SK-N-MC (cell line): ENCODE measurements around the gene TECPR2.

Experiments used
- DNase-seq: peaks from one replicate; pipeline ENCODE4 v3.0.0-alpha.2; 2011; ENCODE audit warnings: low read depth, low spot score
- H3K27ac ChIP-seq: fragments of 200-600 bp; sonication (generic); 2 replicates; pipeline ENCODE4 v1.5.1; 2016; ENCODE audit warnings: mixed run types
- H3K36me3 ChIP-seq: fragments of 200-600 bp; sonication (generic); 2 replicates; pipeline ENCODE4 v1.6.1; 2017; ENCODE audit warnings: antibody characterized with exemption, low read length, mixed read lengths; ENCODE audit not compliant: insufficient read depth
- H3K4me3 ChIP-seq: fragments of 200-600 bp; sonication (generic); 2 replicates; pipeline ENCODE4 v1.5.1; 2016
- H3K9ac ChIP-seq: fragments of 200-600 bp; sonication (generic); 2 replicates; pipeline ENCODE4 v1.8.0; 2017; ENCODE audit warnings: mixed run types, mixed read lengths; ENCODE audit not compliant: insufficient read length
- H3K9me3 ChIP-seq: fragments of 200-600 bp; sonication (generic); 2 replicates; pipeline ENCODE4 v1.6.1; 2017; ENCODE audit warnings: low read depth, mild to moderate bottlenecking, antibody characterized with exemption, low read length, moderate library complexity, mixed read lengths
- EZH2 ChIP-seq: fragments of 200-600 bp; sonication (generic); IDR thresholded peaks from one replicate; pipeline ENCODE4 v1.6.1; 2017; ENCODE audit warnings: antibody characterized with exemption
- FOXP2 ChIP-seq: optimal IDR thresholded peaks from 2 replicates; pipeline ENCODE3; 2011; ENCODE audit warnings: mild to moderate bottlenecking, moderate library complexity; ENCODE audit not compliant: insufficient read depth; ENCODE audit errors: extremely low read length, control extremely low read depth
- POLR2AphosphoS5 ChIP-seq: IDR thresholded peaks from 2 replicates; pipeline ENCODE4 v1.6.1; 2012; ENCODE audit warnings: mild to moderate bottlenecking, low read depth, low read length, borderline replicate concordance

TECPR2 gene

GRCh38 chr14:102437997-102438915 is 75.5 kb downstream of the TECPR2 start:
- H3K36me3 ChIP-seq = no peaks in the 10 kb centered on the region; the same call in 1 of the 2 replicates
- H3K4me3 ChIP-seq = peak overlapping the region; percentile 68
- TF ChIP-seq FOXP2 (no peak), EZH2 (no peak), POLR2AphosphoS5 (peak; percentile 37; the same call in 1 of the 2 replicates)
- peak; percentile 32 for DNase-seq
- H3K9ac ChIP-seq = no peak overlapping the region
- no peaks in the 10 kb centered on the region for H3K9me3 ChIP-seq
- H3K27ac ChIP-seq = peak overlapping the region; percentile 29

- peaks cover 7% of the 10 kb centered on the region for H3K36me3 ChIP-seq
- TF ChIP-seq POLR2AphosphoS5 (no peak), EZH2 (no peak), FOXP2 (no peak)
- no peak overlapping the region for H3K4me3 ChIP-seq
- H3K9me3 ChIP-seq = no peaks in the 10 kb centered on the region
- peak overlapping the region; percentile 2 for H3K9ac ChIP-seq
- H3K27ac ChIP-seq = peak overlapping the region; percentile 27
- no peak for DNase-seq
Observed at GRCh38 chr14:102439556-102439955, 76.8 kb downstream of the TECPR2 start.

- no peaks in the 10 kb centered on the region for H3K9me3 ChIP-seq
Observed at GRCh38 chr14:102440392-102440791, 77.7 kb downstream of the TECPR2 start.

DNA sequence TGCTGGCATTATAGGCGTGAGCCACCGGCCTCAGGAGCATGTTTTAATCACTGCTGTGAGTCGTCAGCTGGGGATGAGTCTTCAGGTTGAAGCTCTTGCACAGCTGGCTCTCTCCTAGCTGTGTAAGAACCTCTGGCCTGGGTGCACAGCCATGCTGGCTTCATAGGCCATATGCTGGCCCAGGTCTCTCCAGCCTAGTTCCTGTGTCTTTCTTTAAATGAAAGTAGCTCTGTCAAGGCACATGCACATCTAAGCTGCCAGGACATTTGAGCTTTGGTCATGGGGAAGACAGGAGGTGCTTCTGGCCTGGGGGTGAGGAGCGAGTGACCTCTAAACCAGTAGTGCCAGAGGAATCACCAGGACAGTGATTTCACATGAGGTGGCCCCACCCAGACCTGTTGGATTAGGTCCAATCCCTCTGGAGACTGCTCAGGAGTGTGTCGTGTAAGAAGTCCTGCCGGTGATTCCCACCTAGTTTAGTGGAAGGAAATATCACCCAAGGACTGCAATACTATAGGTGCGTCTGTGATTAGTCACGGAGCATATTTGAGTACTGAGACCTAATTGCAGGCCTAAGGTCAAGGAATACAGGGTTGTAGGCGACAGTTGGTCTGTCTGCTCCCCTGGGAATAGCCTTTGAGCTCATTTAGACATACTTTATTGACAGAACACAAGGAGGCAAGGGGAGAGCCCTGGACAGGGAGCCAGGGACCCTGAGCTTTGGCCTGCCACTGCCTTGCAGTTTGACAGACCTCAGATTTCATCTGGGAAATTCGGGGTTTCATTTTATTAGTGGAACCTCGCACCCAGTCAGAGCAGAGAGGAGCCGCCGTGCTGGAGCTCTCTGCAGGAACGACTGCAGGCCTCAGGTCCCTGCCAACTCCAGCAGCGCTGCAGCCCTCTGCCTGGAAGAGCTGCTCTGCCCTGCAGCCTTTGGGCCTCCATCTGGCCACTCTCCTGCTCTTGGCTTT is 79.8 kb downstream of the TECPR2 start:
- TF ChIP-seq FOXP2 (no peak), EZH2 (no peak), POLR2AphosphoS5 (no peak)
- no peaks in the 10 kb centered on the region for H3K9me3 ChIP-seq
- no peak overlapping the region for H3K4me3 ChIP-seq
- DNase-seq = no peak
- H3K27ac ChIP-seq = no peak overlapping the region
- H3K9ac ChIP-seq = no peak overlapping the region
- H3K36me3 ChIP-seq = peaks cover 13% of the 10 kb centered on the region

More at GRCh38 chr14:102440392-102440791, 77.7 kb downstream of the TECPR2 start:
- peaks cover 7% of the 10 kb centered on the region for H3K36me3 ChIP-seq
- H3K9ac ChIP-seq = no peak overlapping the region
- TF ChIP-seq EZH2 = no peak
- no peak for TF ChIP-seq FOXP2
- TF ChIP-seq POLR2AphosphoS5 = no peak
- H3K27ac ChIP-seq = peak overlapping the region; percentile 27
- DNase-seq = no peak
- no peak overlapping the region for H3K4me3 ChIP-seq

DNA sequence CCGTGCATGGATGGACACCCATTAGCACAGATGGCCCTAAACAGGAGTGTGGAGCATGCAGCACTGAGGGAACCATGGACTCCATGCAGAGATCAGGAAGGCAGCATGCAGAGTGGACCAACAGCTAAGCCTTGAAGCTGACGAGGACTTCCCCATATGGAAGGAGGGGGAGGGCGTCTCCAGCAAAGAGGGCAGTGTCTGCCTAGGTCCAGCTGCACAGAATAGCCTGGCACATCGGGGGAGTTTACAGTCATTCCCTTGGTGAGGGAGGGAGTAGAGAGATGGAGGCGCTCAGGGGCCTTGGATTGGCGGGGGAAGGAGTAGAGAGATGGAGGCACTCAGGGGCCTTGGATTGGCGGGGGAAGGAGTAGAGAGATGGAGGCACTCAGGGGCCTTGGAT is 82.3 kb downstream of the TECPR2 start:
- no peaks in the 10 kb centered on the region for H3K9me3 ChIP-seq
- TF ChIP-seq POLR2AphosphoS5 (no peak), EZH2 (no peak), FOXP2 (no peak)
- no peak overlapping the region for H3K9ac ChIP-seq
- no peak overlapping the region for H3K4me3 ChIP-seq
- peaks cover 17% of the 10 kb centered on the region for H3K36me3 ChIP-seq
- H3K27ac ChIP-seq = no peak overlapping the region
- DNase-seq = no peak

DNA sequence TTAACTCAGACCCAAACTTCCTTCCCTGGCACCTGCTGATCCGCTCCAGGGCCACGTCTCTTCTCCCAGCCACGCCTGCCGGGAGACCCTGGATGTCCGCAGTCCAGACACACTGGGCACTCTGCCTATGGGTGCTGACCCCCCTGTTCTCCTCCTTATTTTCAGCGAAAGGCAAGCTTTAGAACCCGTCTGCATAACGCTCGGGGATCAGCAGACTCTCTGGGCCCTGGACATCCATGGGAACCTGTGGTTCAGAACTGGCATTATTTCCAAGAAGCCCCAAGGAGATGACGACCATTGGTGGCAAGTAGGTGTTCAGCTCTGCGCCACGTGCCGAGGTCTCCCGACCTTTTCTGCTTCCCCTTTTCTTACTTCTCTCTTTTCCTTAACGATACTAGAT is 82.9 kb downstream of the TECPR2 start:
- H3K9me3 ChIP-seq = no peaks in the 10 kb centered on the region
- H3K36me3 ChIP-seq = peaks cover 23% of the 10 kb centered on the region
- no peak overlapping the region for H3K4me3 ChIP-seq
- no peak overlapping the region for H3K9ac ChIP-seq
- TF ChIP-seq FOXP2 = no peak
- no peak for TF ChIP-seq EZH2
- TF ChIP-seq POLR2AphosphoS5 = no peak
- H3K27ac ChIP-seq = no peak overlapping the region
- no peak for DNase-seq

GRCh38 chr14:102450206-102451063 is 87.7 kb downstream of the TECPR2 start:
- TF ChIP-seq FOXP2 = no peak
- no peak for TF ChIP-seq POLR2AphosphoS5
- TF ChIP-seq EZH2 = no peak
- peaks cover 33% of the 10 kb centered on the region for H3K36me3 ChIP-seq

More at GRCh38 chr14:102450206-102451063, 87.7 kb downstream of the TECPR2 start:
- H3K4me3 ChIP-seq = no peak overlapping the region
- DNase-seq = no peak
- H3K27ac ChIP-seq = 0 out of 2 replicates have a peak overlapping the region, but pooled peaks have one; percentile 6
- no peaks in the 10 kb centered on the region for H3K9me3 ChIP-seq
- H3K9ac ChIP-seq = no peak overlapping the region
